Smooth muscle cell (in vitro differentiated cells): ENCODE results near the gene TEKTIP1. TPM values are rescaled to one million over a fixed set of nuclear protein-coding genes. Genes with fewer than 3 reads are reported as not detected.

Source experiments
- DNase-seq: peaks from one replicate; lab custom pipeline; 2025; ENCODE audit not compliant: unreplicated experiment; lab: John Stamatoyannopoulos, UW
- H2AFZ ChIP-seq: fragments of 200-600 bp; sonication (generic); 2 replicates; pipeline ENCODE4 v1.6.0; 2016; ENCODE audit warnings: antibody characterized with exemption, low read depth, mild to moderate bottlenecking
- H3F3A ChIP-seq: fragments of 200-600 bp; sonication (generic); 2 replicates; pipeline ENCODE4 v1.6.0; 2017; ENCODE audit warnings: antibody characterized with exemption, low read depth
- H3K27ac ChIP-seq: fragments of 200-600 bp; sonication (generic); 2 replicates; pipeline ENCODE4 v1.5.1; 2016; ENCODE audit warnings: low read depth, mild to moderate bottlenecking
- H3K27me3 ChIP-seq: fragments of 200-600 bp; sonication (generic); 2 replicates; pipeline ENCODE4 v1.6.1; 2016; ENCODE audit warnings: low read depth, mild to moderate bottlenecking
- H3K36me3 ChIP-seq: fragments of 200-600 bp; sonication (generic); 2 replicates; pipeline ENCODE4 v1.5.1; 2016; ENCODE audit warnings: low read depth
- H3K4me1 ChIP-seq: fragments of 200-600 bp; sonication (generic); 2 replicates; pipeline ENCODE4 v1.5.1; 2016; ENCODE audit warnings: low read depth
- H3K4me2 ChIP-seq: fragments of 200-600 bp; sonication (generic); 2 replicates; pipeline ENCODE4 v1.6.0; 2016; ENCODE audit warnings: mild to moderate bottlenecking
- H3K4me3 ChIP-seq: fragments of 200-600 bp; sonication (generic); 2 replicates; pipeline ENCODE4 v1.5.1; 2016; ENCODE audit warnings: mild to moderate bottlenecking
- H3K79me2 ChIP-seq: fragments of 200-600 bp; sonication (generic); 2 replicates; pipeline ENCODE4 v1.6.0; 2016; ENCODE audit warnings: low read depth, mild to moderate bottlenecking
- H3K9ac ChIP-seq: fragments of 200-600 bp; sonication (generic); 2 replicates; pipeline ENCODE4 v1.6.0; 2016; ENCODE audit warnings: low read depth
- H3K9me3 ChIP-seq: fragments of 200-600 bp; sonication (generic); replicated peaks from 2 replicates; pipeline ENCODE4 v1.5.1; 2016; ENCODE audit warnings: low read depth
- H4K20me1 ChIP-seq: fragments of 200-600 bp; sonication (generic); 2 replicates; pipeline ENCODE4 v1.6.0; 2016; ENCODE audit warnings: low read depth
- WGBS: methylation state at CpG from one replicate; pipeline ENCODE4 v1.1.7; 2016; ENCODE audit warnings: low lambda C conversion rate; 5-methylcytosine and 5-hydroxymethylcytosine counted together
- polyA plus RNA-seq: library from polyadenylated mRNA; unstranded; fragments of >200 nt; fragmentation: Nextera tagmentation; extraction: Ambion mirVana; gene quantifications from 2 replicates; pipeline ENCODE4 v1.2.1, GENCODE V29; 2016
- total RNA-seq: library from RNA; depleted of rRNA; stranded (reverse); fragments of >200 nt; gene quantifications from 2 replicates; pipeline ENCODE4 v1.2.3, GENCODE V29; 2014
- TF ChIP-seq, protein P1 (sequence below): fragments of 200-600 bp; sonication (generic); IDR thresholded peaks from 2 replicates; pipeline ENCODE4 v1.5.1; 2017; ENCODE audit warnings: borderline replicate concordance, mild to moderate bottlenecking, antibody characterized with exemption; ENCODE audit not compliant: insufficient read depth, poor library complexity, severe bottlenecking

TEKTIP1 gene
- total and polyA plus RNA-seq, 2 experiments from 2014 or later, result 0.62 TPM; not detected in 1

DNA sequence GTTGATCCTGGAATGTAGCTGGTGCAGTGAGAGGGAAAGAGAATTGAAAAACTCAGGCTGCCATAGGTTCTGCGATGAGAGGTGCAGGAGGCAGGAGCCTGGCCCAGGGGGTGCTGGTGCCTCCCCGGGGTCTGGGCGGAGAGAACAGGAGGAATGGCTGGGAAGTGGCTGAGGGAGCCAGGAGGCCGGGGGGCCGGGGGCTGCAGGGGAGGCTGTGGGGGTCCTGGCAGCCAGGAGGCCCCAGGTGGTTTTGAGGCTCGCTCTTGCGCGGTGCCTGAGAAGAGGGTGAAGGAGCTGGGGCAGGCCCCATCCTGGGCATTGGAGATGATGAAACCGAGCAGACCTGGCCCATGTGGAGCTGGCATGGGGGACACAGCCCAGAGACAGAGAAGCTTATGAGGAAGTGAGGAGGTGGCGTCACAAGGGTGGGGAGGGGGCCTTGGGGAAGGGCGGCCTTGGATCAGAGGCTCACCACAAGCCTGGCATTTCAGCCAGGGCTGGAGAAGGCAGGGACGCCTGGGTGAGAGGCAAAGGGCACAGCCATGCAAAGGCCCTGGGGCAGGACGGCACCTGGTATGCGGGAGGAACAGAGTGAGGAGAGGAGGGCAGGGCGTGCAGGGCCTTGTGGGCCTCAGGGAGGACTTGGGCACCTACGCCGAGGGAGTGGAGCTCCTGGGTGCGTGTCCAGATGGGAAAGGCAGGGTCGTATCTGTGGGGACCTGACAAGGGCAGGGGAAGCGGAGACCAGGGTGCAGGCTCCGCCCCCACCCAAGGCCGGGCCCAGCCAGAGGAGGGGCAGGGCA is 1.3 kb upstream of the TEKTIP1 start:
- Histone ChIP-seq H3K9ac (no peak overlapping the region), H3K9me3 (no peaks in the 10 kb centered on the region), H3F3A (peaks cover 11% of the 10 kb centered on the region), H3K27me3 (no peaks in the 10 kb centered on the region), H3K4me1 (no peaks in the 10 kb centered on the region), H3K4me2 (no peak overlapping the region), H2AFZ (no peak overlapping the region), H3K36me3 (no peaks in the 10 kb centered on the region), H3K27ac (no peak overlapping the region), H3K79me2 (no peaks in the 10 kb centered on the region), H3K4me3 (no peak overlapping the region), H4K20me1 (peaks cover 23% of the 10 kb centered on the region)
- 89% methylated on average over 17 of the region's 22 CpGs for WGBS
- DNase-seq, result no peak
- TF ChIP-seq, protein P1, sequence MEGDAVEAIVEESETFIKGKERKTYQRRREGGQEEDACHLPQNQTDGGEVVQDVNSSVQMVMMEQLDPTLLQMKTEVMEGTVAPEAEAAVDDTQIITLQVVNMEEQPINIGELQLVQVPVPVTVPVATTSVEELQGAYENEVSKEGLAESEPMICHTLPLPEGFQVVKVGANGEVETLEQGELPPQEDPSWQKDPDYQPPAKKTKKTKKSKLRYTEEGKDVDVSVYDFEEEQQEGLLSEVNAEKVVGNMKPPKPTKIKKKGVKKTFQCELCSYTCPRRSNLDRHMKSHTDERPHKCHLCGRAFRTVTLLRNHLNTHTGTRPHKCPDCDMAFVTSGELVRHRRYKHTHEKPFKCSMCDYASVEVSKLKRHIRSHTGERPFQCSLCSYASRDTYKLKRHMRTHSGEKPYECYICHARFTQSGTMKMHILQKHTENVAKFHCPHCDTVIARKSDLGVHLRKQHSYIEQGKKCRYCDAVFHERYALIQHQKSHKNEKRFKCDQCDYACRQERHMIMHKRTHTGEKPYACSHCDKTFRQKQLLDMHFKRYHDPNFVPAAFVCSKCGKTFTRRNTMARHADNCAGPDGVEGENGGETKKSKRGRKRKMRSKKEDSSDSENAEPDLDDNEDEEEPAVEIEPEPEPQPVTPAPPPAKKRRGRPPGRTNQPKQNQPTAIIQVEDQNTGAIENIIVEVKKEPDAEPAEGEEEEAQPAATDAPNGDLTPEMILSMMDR, result no peak

DNA sequence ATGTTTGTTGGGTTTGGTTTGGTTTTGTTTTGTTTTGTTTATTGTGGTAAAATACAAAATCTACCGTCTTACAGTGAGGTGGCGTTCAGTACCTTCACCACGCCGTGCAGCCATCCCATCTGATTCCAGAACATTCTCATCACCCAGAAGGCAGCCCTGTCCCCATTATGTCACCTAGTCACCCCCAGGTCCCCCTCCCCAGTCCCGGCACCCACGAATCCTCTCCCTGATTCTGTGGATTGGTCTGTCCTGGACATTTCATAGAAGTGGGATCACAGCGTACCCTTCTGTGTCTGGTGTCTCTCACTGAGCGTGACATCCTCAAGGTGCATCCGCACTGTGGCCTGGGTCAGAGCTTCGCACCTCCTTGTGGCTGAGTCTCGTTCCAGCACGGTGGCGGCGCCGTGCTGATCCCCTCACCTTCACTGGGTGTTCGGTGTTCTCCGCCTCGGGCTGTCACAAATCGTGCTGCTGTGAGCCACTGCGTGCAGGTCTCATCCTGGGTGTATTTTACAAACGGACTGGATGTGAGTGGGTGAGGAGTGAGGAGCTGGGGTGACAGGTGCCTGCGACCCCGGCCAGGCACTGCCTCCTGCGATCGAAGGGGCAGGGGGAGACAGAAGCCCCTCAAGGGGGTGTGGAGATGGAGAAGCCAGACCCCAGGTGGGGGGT is 580 bp upstream of the TEKTIP1 start:
- H3K79me2 ChIP-seq, result no peaks in the 10 kb centered on the region
- H3F3A ChIP-seq, result peaks cover 12% of the 10 kb centered on the region
- H4K20me1 ChIP-seq, result peaks cover 23% of the 10 kb centered on the region
- H3K9me3 ChIP-seq, result no peaks in the 10 kb centered on the region
- H3K4me2 ChIP-seq, result no peak overlapping the region
- no peak overlapping the region for H3K4me3 ChIP-seq
- H3K9ac ChIP-seq, result no peak overlapping the region
- no peak overlapping the region for H3K27ac ChIP-seq
- TF ChIP-seq, protein P1, result no peak
- 83% methylated on average over 25 of the region's 25 CpGs for WGBS
- no peak overlapping the region for H2AFZ ChIP-seq
- H3K36me3 ChIP-seq, result no peaks in the 10 kb centered on the region
- H3K27me3 ChIP-seq, result no peaks in the 10 kb centered on the region
- no peak for DNase-seq
- no peaks in the 10 kb centered on the region for H3K4me1 ChIP-seq

DNA sequence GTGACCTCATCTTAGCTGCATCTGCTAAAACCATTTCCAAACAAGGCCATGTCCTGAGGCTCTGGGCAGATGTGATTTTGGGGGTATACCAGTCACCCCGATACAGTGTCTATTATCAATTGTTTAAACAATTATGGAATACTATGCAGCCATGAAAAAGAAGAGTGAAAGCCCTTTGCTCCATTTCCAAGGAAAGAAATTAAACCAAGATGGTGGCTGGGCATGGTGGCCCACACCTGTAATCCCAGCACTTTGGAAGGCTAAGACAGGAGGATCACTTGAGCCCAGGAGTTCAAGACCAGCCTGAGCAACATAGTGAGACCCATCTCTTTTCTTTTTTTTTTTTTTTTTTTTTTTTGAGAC is 763 bp downstream of the TEKTIP1 start:
- Histone ChIP-seq H3K4me3 (no peak overlapping the region), H3K4me1 (no peaks in the 10 kb centered on the region), H2AFZ (no peak overlapping the region), H3F3A (peaks cover 12% of the 10 kb centered on the region), H3K36me3 (no peaks in the 10 kb centered on the region), H4K20me1 (peaks cover 23% of the 10 kb centered on the region), H3K79me2 (no peaks in the 10 kb centered on the region), H3K9me3 (no peaks in the 10 kb centered on the region), H3K27me3 (no peaks in the 10 kb centered on the region), H3K4me2 (no peak overlapping the region), H3K9ac (no peak overlapping the region), H3K27ac (no peak overlapping the region)
- DNase-seq, result no peak
- WGBS, result 97% methylated on average over 1 of the region's 1 CpG
- TF ChIP-seq, protein P1, result no peak
